K562 (cell line): ENCODE data around the gene CAVIN1. TPM values are rescaled to one million over a fixed set of nuclear protein-coding genes. Genes with fewer than 3 reads are reported as not detected.

Source experiments
- GABPA ChIP-seq: fragments of 200-800 bp; sonication (Bioruptor generic); conservative IDR thresholded peaks from 2 replicates; pipeline ENCODE4 v1.6.1; 2016; ENCODE audit warnings: low read depth, missing genetic modification characterization, missing compliant biosample characterization
- NCOR1 ChIP-seq: fragments of 450-650 bp; IDR thresholded peaks from 2 replicates; pipeline ENCODE4 v1.6.1; 2016; ENCODE audit warnings: mild to moderate bottlenecking, moderate library complexity
- NFE2 ChIP-seq: IDR thresholded peaks from 2 replicates; pipeline ENCODE4 v1.6.1; 2014; ENCODE audit warnings: antibody characterized with exemption, low read depth
- POLR2A ChIP-seq: fragments of 450-650 bp; conservative IDR thresholded peaks from 2 replicates; pipeline ENCODE4 v1.6.1; 2016
- REST ChIP-seq, 2 experiments: fragments of 450-650 bp; formaldehyde crosslinking in 1 of 2; IDR thresholded peaks; 2 replicates each; pipeline versions ENCODE4 v1.4.0 to v1.6.1; 2014 to 2020; ENCODE audit warnings: mild to moderate bottlenecking in 2 of 2, borderline replicate concordance in 1 of 2, low read depth in 1 of 2
- SREBF2 ChIP-seq: sonication (generic); formaldehyde crosslinking; IDR thresholded peaks from 2 replicates; pipeline ENCODE4 v1.4.0; 2020; ENCODE audit warnings: mild to moderate bottlenecking, missing genetic modification reagents
- TAF1 ChIP-seq: IDR thresholded peaks from 2 replicates; pipeline ENCODE4 v1.6.1; 2011; ENCODE audit warnings: mild to moderate bottlenecking, low read length, moderate library complexity; ENCODE audit not compliant: insufficient read depth, control insufficient read depth, severe bottlenecking; ENCODE audit errors: extremely low read depth
- ZBTB40 ChIP-seq, 2 experiments: fragments of 450-650 bp in 1 of 2; sonication (generic) in 1 of 2; formaldehyde crosslinking in 1 of 2; IDR thresholded peaks; 2 replicates each; pipeline versions ENCODE4 v1.7.1 to v1.9.0; 2016 to 2022; ENCODE audit warnings: inconsistent platforms in 1 of 2, mild to moderate bottlenecking in 1 of 2, missing genetic modification reagents in 1 of 2
- polyA plus RNA-seq, 8 experiments: library from polyadenylated mRNA; depleted of rRNA in 4 of 8; stranded (reverse) in 5 of 8; unstranded in 3 of 8; fragments of >200 nt; fragmentation: Nextera tagmentation in 2 of 8; fragmentation: Illumina TruSeq in 1 of 8; extraction: Ambion mirVana in 2 of 8; extraction: Trizol in 1 of 8; gene quantifications; 2 replicates each; pipeline versions ENCODE4 v1.2.1 to v1.2.3, GENCODE V29; 2011 to 2014; ENCODE audit warnings: inconsistent platforms in 1 of 8, missing spikeins in 1 of 8
- total RNA-seq, 7 experiments: library from RNA; depleted of rRNA in 6 of 7; stranded (reverse); fragments of >200 nt in 6 of 7; fragmentation: Illumina TruSeq in 2 of 7; extraction: Trizol in 2 of 7; gene quantifications; 2 replicates each; pipeline versions ENCODE4 v1.2.1 to v1.2.3, GENCODE V29; 2011 to 2021; ENCODE audit warnings: low replicate concordance in 1 of 7

Gene CAVIN1
- total and polyA plus RNA-seq, 9 of the 15 experiments (the other 6 are each of a cell fraction or from before 2014, with no cell fraction given): 6.8 to 162 (median 74.5) TPM

GRCh38 chr17:42388381-42389134, 34.5 kb downstream of the CAVIN1 start, which contains the start of gene STAT3 (continued):
- TF ChIP-seq REST (IDR thresholded peaks at IDR 0.05; ENCODE audit: borderline replicate concordance) (peak; percentile 98), REST (CRISPR knock-in tag; IDR thresholded peaks at IDR 0.05; ENCODE audit: low read depth) (no peak), NCOR1 (peak; percentile 35; the same call in 1 of the 2 replicates), NFE2 (peak; percentile 1; the same call in 1 of the 2 replicates), ZBTB40 (IDR thresholded peaks at IDR 0.05) (peak; percentile 39; the same call in 1 of the 2 replicates), ZBTB40 (CRISPR knock-in tag; IDR thresholded peaks at IDR 0.05) (no peak), GABPA (tag) (peak; percentile 60), POLR2A (peak; percentile 81; the same call in 1 of the 2 replicates), TAF1 (peak; percentile 64), SREBF2 (CRISPR knock-in tag) (no peak)
